GM10266 (cell line): ENCODE results near the gene THBS1.

Source experiments
- DNase-seq: peaks from one replicate; pipeline ENCODE4 v3.0.0; 2012; ENCODE audit errors: extremely low spot score
- CTCF ChIP-seq: IDR thresholded peaks from 2 replicates; pipeline ENCODE4 v1.5.1; 2012; ENCODE audit warnings: mild to moderate bottlenecking, low read depth; ENCODE audit not compliant: control insufficient read depth, insufficient read depth; ENCODE audit errors: missing control alignments

The THBS1 gene

GRCh38 chr15:39542385-39543065 is 38.4 kb upstream of the THBS1 start:
- TF ChIP-seq CTCF = no peak

GRCh38 chr15:39543651-39544050 is 37.2 kb upstream of the THBS1 start:
- no peak for TF ChIP-seq CTCF
- no peak for DNase-seq

More at GRCh38 chr15:39542385-39543065, 38.4 kb upstream of the THBS1 start:
- DNase-seq = no peak

DNA sequence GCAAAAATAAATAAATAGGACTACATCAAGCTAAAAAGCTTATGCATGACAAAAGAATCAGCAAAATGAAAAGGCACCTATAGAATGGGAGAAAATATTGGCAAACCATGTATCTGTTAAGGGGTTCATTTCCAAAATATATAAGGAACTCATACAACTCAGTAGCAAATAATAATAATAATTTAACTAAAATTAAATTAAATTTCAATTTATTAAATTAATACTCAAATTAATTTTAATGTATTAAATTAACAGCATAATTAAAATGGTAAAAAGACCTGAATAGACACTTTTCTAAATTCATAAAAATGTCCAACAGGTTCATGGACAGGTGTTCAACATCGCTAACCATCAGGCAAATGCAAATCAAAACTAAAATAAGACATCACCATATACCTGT is 34.0 kb upstream of the THBS1 start:
- no peak for DNase-seq
- no peak for TF ChIP-seq CTCF

GRCh38 chr15:39548561-39548960 is 32.3 kb upstream of the THBS1 start:
- no peak for TF ChIP-seq CTCF
- DNase-seq = no peak

DNA sequence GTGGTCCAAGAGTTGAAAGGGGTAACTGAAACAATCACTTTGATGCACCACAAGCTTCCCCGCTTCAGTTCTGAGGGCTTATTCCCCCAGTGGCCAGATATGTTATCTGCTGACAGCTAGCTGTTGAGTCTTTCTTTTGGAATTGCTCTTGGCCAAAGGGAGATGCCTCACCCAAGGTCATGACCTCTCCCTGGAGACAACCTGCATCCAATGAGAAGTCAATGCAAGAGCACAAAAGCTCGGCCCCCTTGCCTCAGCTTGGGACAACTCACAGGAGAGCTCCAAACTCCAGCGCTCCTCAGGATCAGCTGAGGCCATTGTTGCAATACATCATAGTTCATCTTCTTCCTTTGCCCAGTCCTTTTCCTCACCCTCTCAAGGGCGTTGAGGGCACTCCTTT is 31.0 kb upstream of the THBS1 start:
- no peak for TF ChIP-seq CTCF
- DNase-seq = no peak

DNA sequence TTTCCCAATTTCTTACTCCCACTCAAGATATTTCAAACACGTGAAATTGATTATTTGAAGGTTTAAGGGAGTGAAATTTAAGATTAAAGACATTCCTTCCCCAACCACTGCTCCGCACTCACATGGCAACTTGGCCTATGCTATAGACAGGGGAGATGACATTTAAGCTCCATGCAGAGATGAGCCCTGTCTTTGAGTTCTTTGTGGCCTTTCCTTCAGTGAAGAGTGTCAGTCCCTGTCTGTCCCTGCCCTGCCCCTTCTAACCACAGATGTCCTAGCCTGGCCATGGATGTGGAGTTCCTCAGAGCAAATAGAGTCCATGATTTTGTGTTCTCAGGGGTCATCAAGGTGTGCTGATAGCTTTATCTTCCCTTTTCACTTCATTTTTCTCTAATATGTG is 29.4 kb upstream of the THBS1 start:
- no peak for TF ChIP-seq CTCF
- no peak for DNase-seq

- no peak for DNase-seq
- no peak for TF ChIP-seq CTCF
These were observed 28.3 kb upstream of the THBS1 start for GRCh38 chr15:39552556-39552955.
